NB4 (cell line): ENCODE results near the gene ADAMTSL2.

Experiments used
- MYC ChIP-seq: IDR thresholded peaks from 2 replicates; pipeline ENCODE4 v1.6.1; 2011; ENCODE audit warnings: low read depth, low read length
- POLR2A ChIP-seq: IDR thresholded peaks from 2 replicates; pipeline ENCODE4 v1.6.1; 2011; ENCODE audit warnings: mild to moderate bottlenecking; ENCODE audit not compliant: insufficient read length; ENCODE audit errors: extremely low read depth
- TF ChIP-seq, protein P1 (sequence below): IDR thresholded peaks from one replicate; pipeline ENCODE4 v1.5.1; 2012; ENCODE audit warnings: low read depth, low read length
- TF ChIP-seq, protein P2 (sequence below): IDR thresholded peaks from 2 replicates; pipeline ENCODE4 v1.6.1; 2011; ENCODE audit warnings: low read depth, low read length

DNA sequence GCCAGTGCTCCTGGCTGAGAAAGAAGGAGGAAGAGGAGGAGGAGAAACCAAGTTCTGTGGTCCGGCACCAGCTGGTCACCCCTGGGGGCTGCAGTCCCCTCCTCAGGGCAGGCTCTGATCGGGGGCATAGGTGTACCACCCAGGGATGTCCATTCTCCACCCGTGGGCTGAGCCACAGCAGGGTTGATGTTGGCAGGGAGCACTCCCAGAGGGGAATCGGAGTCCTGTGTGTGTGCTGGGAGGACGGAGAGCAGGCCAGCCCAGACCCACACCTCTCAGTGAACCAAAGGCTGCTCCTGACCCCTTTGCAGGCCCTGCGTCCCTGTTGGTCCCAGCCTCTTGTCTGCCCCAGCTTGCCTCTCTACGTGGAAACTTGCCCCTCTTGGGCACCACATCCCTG lies 4.6 kb upstream of the ADAMTSL2 start:
- TF ChIP-seq, protein P1, sequence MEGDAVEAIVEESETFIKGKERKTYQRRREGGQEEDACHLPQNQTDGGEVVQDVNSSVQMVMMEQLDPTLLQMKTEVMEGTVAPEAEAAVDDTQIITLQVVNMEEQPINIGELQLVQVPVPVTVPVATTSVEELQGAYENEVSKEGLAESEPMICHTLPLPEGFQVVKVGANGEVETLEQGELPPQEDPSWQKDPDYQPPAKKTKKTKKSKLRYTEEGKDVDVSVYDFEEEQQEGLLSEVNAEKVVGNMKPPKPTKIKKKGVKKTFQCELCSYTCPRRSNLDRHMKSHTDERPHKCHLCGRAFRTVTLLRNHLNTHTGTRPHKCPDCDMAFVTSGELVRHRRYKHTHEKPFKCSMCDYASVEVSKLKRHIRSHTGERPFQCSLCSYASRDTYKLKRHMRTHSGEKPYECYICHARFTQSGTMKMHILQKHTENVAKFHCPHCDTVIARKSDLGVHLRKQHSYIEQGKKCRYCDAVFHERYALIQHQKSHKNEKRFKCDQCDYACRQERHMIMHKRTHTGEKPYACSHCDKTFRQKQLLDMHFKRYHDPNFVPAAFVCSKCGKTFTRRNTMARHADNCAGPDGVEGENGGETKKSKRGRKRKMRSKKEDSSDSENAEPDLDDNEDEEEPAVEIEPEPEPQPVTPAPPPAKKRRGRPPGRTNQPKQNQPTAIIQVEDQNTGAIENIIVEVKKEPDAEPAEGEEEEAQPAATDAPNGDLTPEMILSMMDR = no peak
- TF ChIP-seq, protein P2, sequence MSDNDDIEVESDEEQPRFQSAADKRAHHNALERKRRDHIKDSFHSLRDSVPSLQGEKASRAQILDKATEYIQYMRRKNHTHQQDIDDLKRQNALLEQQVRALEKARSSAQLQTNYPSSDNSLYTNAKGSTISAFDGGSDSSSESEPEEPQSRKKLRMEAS = no peak
- TF ChIP-seq POLR2A (no peak), MYC (no peak)
